ENCODE results near the gene MYL7. TPM values are rescaled to one million over a fixed set of nuclear protein-coding genes. Genes with fewer than 3 reads are reported as not detected.
"Not testable (repeated sequence)": the region's sequence is repeated elsewhere in the genome, so short reads cannot be mapped to it uniquely, and the experiment has no call there.

Gene MYL7
- total RNA-seq (ENCODE audit: insufficient read depth, low replicate concordance), result not detected

- no peak for DNase-seq (ENCODE audit: low spot score)
These were observed at the start of gene MYL7 for GRCh38 chr7:44141221-44141850. Gene MYL7, minus strand, starts transcription at chr7:44141332. Its CDS starts 27 bp downstream, at chr7:44141305.

- no peak for DNase-seq (ENCODE audit: low spot score)
These were observed 49.1 kb upstream of the MYL7 start for GRCh38 chr7:44189993-44190872.

GRCh38 chr7:44189286-44189992 is 48.3 kb upstream of the MYL7 start, which contains the start of gene GCK:
Gene GCK, minus strand, starts transcription at chr7:44189439. Its CDS starts 486 bp downstream, at chr7:44188953.
- DNase-seq (ENCODE audit: low spot score), result no peak

GRCh38 chr7:44188480-44189225 is 47.5 kb upstream of the MYL7 start:
- no peak for DNase-seq (ENCODE audit: low spot score)

DNA sequence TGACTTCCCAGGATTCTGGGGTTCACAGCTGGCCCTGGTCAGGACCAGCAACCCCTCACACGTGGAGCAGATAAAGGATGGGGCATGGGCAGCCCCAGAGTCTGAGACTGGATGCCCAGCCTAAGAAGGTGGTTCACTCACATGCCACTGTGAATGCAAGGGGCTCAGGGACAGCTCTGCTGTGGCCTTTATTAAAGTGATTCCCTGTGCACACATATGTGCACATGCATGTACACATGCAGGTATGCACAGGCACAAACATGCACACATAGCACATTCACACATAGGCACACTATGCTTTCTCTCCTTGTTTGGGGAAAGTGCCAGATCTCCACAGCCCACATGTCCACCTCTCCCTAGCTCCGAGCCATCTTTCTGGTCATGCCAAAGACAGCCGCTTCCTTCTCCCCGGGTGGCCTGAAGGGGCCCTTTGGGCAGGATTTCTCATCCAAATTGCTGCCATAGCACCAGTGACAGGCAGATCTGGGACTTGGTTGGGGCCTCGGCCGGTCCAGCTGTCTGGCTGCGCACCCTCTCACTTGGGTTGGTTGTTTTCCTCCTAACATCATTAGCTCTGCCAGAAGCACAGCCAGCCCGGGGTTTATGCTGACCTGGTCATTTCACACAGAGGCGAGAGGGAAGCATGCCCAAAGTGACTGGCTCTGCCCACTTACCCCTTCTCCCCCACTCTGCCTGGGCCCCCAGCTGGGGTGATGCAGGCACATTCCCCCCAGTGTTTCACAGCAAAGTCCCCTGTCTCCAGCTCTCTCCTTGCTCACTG is 46.7 kb upstream of the MYL7 start:
- peak; percentile 35 for DNase-seq (ENCODE audit: low spot score)

- no peak for DNase-seq (ENCODE audit: low spot score)
These were observed 45.6 kb upstream of the MYL7 start for GRCh38 chr7:44186736-44187135.

DNA sequence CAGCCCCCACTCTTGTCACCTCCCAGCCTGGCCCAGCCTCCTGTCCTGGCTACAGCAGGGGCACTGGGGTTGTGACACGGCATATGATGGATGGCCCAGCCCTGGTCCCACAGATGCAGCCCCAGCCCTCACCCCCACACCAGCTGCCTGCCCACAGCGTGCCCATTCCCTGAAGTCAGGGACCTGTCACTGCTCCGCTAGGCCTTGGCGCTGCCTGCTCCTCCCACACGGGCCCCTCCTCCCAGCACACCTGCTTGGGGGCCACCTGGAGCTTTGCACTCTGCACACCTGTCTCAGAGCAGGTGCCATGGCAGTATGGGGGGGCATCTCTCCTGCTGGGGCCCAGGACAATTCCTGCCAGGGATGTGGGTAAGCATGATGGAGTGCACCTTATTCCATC is 44.6 kb upstream of the MYL7 start:
- no peak for DNase-seq (ENCODE audit: low spot score)

DNA sequence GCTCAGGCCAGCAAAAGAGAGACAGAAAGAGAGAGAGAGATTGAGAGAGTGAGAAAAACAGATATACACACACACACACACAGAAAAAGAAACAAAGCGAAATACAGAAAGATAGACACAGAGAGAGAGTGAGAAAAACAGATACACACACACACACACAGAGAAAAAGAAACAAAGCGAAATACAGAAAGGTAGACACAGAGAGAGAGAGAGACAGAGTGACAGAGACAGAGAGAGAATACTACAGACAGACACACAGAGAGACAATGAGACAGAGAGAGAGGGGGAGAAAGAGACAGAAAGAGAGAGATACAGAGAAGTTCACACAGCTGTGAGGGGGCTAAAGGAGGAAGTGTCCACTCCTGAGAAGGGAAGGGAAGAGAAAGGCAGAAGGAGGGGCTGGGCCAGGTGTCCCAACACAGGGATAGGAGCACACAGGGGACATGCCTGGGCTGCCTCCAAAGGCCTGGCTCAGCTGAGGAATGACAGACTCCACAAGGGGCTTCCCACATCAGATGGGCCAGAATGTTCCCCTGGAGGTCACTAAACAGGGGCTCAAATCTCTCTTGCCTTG is 43.8 kb upstream of the MYL7 start:
- DNase-seq (ENCODE audit: low spot score), result no peak

DNA sequence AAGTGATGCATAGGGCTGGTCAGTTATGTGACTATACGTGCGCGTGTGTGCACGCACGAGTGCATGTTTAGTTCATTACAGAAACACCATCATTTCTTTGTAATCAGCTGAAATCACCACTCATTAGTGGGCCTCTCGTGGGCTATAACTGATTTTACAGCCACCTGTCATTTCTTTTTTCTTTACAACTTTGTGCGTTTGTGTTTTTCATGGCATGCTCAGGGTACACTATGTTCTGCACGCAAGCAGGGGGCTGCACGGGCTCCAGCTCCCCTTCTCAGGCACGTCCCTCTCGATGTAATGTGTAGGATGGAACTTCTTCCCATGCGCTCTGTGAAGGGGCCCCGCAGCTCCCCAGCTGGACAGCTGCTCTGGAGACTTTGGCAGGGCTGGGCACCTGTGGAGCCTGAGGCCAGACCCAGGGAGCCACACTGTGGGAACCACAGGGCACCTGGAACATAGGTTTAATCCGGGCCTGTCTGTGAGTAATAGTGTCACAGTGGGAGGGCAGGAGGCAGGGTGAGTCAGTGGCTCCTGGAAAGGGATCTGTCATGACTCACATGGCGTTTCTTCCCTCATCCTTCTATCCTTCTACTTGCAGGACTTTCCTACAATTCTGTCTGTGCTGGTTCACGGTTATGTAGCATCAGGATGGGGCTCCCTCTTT is 43.2 kb upstream of the MYL7 start:
- peak; percentile 77 for DNase-seq (ENCODE audit: low spot score)

GRCh38 chr7:44183386-44183785 is 42.3 kb upstream of the MYL7 start:
- DNase-seq (ENCODE audit: low spot score), result no peak

- no peak for DNase-seq (ENCODE audit: low spot score)
These were observed 41.7 kb upstream of the MYL7 start for GRCh38 chr7:44182827-44183226.

GRCh38 chr7:44180631-44181030 is 39.5 kb upstream of the MYL7 start:
- no peak for DNase-seq (ENCODE audit: low spot score)

DNA sequence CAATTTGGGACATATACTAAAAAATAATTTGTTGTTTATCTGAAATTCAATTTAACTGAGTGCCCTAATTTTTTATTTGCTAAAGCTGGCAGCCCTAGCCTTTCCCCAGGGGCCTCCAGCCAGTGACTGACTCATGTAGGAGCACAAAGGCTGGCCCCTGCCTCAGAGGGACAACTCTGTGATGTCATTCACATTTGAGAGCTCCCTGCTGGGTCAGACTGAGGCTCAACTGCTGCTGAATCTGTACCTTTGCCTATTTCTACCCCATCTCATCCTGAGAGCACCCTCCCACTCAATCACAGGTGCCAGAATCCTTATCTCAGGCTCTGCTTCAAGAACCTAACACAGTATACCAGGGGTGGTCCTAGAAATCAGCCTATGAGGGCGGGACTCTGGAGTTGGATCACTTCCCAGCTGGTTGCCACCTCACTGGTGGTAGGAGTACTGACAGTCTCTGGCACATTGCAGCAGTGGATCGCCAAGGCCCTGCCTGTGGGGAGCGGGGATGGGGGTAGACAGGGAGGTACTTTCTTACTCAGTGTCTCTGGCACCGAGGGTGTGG is 36.5 kb upstream of the MYL7 start:
- DNase-seq (ENCODE audit: low spot score), result no peak

- DNase-seq (ENCODE audit: low spot score), result no peak
These were observed 35.4 kb upstream of the MYL7 start for GRCh38 chr7:44176486-44176885.

GRCh38 chr7:44175730-44176129 is 34.6 kb upstream of the MYL7 start:
- DNase-seq (ENCODE audit: low spot score), result no peak

DNA sequence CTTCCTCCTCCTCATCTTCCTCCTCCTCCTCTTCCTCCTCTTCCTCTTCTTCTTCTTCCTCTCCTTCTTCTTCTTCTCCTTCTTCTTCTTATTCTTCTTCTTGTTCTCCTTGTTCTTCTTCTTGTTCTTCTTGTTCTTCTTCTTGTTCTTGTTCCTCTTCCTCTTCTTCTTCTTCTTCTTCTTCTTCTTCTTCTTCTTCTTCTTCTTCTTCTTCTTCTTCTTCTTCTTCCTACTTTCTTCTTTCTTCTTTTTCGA is 33.5 kb upstream of the MYL7 start:
- not testable (repeated sequence) for DNase-seq (ENCODE audit: low spot score)

DNA sequence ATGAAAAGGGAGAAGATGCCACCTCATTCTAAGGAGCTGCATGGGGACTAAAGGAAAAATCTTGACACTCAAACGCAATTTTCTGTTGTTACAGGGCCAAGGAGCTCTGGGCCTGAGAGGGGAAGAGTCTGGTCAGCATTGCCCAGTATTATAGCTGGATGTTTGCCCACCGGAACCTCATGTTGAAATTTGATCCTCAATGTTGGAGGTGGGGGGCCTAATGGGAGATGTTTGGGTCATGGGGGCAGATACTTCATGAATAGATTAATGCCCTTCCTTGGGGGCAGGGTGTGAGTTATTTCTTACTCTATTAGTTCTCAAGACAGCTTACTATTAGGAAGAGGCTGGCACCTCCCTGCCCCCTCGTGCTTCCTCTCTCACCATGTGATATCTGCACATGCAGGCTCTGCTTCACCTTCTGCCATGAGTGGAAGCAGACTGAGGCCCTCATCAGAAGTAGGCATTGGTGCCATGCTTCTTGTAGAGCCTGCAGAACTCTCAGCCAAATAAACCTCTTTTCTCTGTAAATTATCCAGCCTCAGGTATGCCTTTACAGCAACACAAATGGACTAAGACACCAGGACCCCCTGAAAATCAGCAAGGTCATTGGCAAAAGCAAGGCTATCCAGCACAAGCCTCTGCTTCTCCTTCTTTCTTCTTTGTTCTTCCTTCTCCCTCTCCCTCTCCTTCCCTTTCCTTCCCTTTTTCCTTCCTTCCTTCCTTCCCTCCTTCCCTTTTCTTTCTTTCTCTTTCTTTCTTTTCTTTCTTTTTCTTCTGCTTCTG is 33.0 kb upstream of the MYL7 start:
- DNase-seq (ENCODE audit: low spot score), result no peak

DNA sequence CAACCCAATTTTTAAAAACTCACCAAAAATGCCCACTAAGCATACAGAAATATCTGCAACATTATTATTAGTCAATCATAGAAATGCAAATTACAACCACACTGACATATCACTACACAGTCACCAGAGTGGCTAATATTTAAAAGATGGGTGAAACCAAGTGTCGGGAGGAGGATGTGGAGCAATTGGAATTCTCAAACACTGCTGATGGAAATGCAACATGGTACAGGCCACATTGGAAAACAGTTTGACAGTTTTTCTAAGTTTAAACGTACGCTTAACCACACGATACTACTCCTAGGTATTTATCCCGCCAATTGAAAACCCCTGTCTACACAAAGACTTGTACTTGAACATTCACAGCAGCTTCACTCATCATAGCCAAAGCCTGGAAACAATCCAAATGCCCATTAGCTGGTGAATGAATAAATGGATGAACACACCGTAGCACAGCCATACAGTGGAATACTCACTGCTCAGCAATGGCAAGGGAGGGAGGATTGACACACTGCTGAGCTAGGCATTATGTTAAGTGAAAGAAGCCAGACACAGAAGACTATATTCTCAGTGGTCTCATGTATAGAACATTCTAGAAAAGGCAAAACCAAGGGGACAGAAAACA is 31.8 kb upstream of the MYL7 start:
- no peak for DNase-seq (ENCODE audit: low spot score)

DNA sequence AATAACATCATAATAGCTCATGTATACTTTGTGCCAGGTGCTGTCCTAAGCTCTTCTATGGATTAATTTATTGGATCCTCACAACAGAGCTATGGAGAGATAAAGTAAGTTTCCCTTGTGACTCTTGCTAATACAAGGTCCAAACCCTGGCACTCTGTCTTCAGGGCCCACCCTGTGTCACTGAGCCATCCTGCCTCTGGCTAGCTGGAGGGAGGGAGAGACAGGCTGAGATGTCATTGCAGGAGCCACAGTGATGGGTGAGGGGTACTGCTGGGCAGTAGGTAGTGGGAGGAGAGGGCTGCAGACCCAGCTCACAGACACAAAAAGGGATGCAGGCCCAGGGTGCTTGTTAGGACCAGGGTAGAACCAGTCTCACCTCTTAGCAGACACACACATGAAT is 31.2 kb upstream of the MYL7 start:
- DNase-seq (ENCODE audit: low spot score), result no peak

All from umbilical cord (tissue), 2 donors.